CD4-positive, alpha-beta T cell treated with Interleukin-4 for 4 hours (primary cell): Measurements from ENCODE around the gene FAM90A1.
"Not testable (repeated sequence)": the region's sequence is repeated elsewhere in the genome, so short reads cannot be mapped to it uniquely, and the experiment has no call there.

Experiments
- DNase-seq: peaks from one replicate; pipeline ENCODE4 v3.0.0-alpha.2; 2020

FAM90A1 gene

GRCh38 chr12:8233300-8233855 is 6.0 kb upstream of the FAM90A1 start:
- not testable (repeated sequence) for DNase-seq

GRCh38 chr12:8231666-8232608 is 4.5 kb upstream of the FAM90A1 start:
- DNase-seq, result peak; percentile 64

DNA sequence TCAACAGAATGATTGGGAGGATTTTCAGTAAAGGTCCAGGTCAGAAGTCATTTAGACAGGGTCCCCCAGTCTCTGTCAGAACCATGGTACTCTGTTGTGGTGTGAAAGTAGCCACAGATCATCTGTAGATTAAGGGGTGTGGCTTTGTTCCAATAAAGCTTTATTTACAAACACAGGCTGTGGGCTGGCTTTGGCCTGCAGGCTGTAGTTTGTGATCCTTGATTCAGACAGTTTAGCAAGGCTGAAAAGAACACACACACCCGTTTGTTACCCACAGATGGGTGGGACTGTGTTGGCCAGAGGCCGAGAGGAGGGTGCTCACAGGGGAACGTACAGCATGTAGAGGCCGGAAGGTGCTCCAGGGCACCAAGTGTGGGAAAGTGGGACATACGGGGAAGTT is 3.6 kb upstream of the FAM90A1 start:
- DNase-seq, result not testable (repeated sequence)

DNA sequence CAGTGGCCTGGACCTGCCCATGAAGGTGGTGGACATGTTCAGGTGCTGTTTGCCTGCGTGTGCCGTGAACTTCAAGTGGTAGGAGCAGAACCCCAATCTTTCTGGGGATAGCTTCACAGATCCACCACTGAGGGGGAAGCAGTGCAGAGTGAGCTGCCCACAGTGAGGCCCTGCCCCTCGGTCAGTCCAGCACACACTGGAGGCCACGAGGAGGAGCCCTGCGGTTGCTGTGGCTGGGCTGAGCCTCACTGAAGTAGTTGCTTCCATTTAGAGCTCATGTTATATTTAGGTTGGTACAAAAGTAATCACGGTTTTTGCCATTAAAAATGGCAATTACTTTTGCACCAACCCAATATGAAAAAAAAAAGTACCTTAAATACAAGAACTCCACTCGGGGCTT is 2.1 kb upstream of the FAM90A1 start:
- DNase-seq, result not testable (repeated sequence)

GRCh38 chr12:8228607-8229006 is 1.2 kb upstream of the FAM90A1 start:
- DNase-seq, result not testable (repeated sequence)

GRCh38 chr12:8227732-8228077 is 287 bp upstream of the FAM90A1 start:
- not testable (repeated sequence) for DNase-seq

DNA sequence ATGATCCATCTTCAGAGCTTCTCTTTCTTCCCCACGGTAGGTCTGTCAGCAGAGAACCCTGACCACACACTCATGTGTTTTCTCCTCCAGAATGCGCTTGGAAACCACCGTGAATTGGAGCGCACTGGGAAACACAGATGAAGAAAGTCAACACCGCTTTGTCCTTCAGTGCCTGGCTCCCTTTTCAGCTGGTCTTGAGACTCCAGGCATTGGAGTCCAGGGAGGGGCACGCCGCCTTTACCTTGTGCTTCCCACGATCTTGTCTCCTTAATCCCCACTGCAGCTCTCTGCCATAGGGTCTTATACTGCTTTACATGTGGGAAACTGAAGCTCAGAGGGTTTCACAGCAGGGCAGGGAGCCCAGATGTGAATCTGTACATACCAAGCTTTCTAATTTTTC is 1.1 kb downstream of the FAM90A1 start:
- DNase-seq, result no peak

GRCh38 chr12:8224782-8225181 is 2.6 kb downstream of the FAM90A1 start:
- not testable (repeated sequence) for DNase-seq

- not testable (repeated sequence) for DNase-seq
These were observed 3.8 kb downstream of the FAM90A1 start for GRCh38 chr12:8223646-8224045.

GRCh38 chr12:8222303-8222702 is 5.1 kb downstream of the FAM90A1 start:
- not testable (repeated sequence) for DNase-seq

- not testable (repeated sequence) for DNase-seq
These were observed 5.6 kb downstream of the FAM90A1 start for GRCh38 chr12:8221844-8222243.

GRCh38 chr12:8221375-8221774 is 6.0 kb downstream of the FAM90A1 start:
- DNase-seq, result not testable (repeated sequence)

- not testable (repeated sequence) for DNase-seq
These were observed 8.6 kb downstream of the FAM90A1 start for GRCh38 chr12:8218711-8219382.

- not testable (repeated sequence) for DNase-seq
These were observed 29.6 kb downstream of the FAM90A1 start for GRCh38 chr12:8197685-8198308.

DNA sequence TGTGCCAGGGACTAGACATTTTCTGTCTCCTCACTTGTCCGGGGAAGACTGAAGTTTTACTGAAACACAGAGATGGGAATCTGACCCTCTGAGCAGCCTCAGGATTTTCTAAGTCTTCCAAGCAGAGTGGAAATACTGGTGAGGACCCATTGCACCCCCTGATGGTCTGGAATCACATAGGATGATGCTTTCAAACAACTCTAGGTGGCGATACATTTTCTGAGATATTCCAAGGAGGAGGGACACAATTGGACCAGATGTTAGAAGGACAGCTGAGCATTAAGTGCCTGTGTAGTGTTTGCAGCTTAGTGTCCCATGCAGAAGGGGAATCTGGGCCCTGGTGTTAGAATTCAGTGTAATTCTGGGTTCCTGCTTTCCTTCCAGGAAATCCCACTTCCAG is 39.3 kb downstream of the FAM90A1 start:
- DNase-seq, result not testable (repeated sequence)

- not testable (repeated sequence) for DNase-seq
These were observed 43.2 kb downstream of the FAM90A1 start for GRCh38 chr12:8184206-8184605.

DNA sequence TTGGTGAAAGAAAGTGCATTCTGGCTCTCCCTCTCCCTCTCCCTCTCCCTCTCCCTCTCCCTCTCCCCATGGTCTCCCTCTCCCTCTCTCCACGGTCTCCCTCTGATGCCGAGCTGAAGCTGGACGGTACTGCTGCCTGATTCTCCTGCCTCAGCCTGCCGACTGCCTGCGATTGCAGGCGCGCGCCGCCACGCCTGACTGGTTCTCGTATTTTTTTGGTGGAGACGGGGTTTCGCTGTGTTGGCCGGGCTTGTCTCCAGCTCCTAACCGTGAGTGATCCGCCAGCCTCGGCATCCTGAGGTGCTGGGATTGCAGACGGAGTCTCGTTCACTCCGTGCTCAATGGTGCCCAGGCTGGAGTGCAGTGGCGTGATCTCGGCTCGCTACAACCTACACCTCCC is 44.1 kb downstream of the FAM90A1 start:
- DNase-seq, result not testable (repeated sequence)

DNA sequence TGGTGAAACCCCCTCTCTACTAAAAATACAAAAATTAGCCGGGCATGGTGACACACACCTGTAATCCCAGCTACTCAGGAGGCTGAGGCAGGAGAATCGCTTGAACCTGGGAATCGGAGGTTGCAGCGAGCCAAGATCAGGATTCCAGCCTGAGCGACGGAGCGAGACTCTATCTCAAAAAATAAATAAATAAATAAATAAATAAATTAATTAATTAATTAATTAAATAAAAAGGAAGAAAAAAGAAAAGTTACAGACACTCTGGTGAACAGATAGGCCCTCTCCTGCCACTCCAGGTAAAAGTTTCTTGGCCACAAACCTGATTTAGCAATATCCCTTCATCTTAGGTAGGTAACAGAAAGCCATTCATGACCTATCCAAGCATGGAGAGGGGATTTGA is 44.5 kb downstream of the FAM90A1 start:
- DNase-seq, result not testable (repeated sequence)

GRCh38 chr12:8181271-8181670 is 46.1 kb downstream of the FAM90A1 start:
- not testable (repeated sequence) for DNase-seq

GRCh38 chr12:8179989-8180585 is 47.3 kb downstream of the FAM90A1 start:
- peak; percentile 81 for DNase-seq

DNA sequence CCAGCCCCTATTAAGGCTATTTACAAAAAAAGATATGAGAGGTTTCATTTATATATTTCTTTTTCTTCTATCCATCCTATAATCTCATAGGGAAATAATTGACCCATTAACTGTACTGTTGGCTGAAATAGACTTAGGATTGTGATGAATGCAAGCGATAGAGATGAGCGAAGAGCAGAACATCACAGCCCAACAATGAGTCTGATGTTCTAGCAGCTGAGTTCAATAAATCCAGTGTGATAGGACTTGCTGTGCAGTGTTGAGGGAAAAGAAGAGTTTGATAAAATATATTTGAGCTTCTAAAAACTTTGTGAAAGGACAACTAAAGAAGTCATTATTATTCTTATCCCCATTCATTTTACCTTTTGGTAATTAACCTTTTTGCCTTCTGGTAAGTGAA is 54.5 kb downstream of the FAM90A1 start:
- DNase-seq, result not testable (repeated sequence)
